Ectodermal cell (in vitro differentiated cells): Measurements from ENCODE around the gene CMPK1.

ENCODE experiments used
- H3K27ac ChIP-seq: 2 replicates; pipeline ENCODE4 v1.7.0; 2013; ENCODE audit warnings: mild to moderate bottlenecking, low read depth, low read length; ENCODE audit not compliant: insufficient read depth, poor library complexity, severe bottlenecking
- H3K27me3 ChIP-seq: 2 replicates; pipeline ENCODE4 v1.7.0; 2013; ENCODE audit warnings: mild to moderate bottlenecking, low read length; ENCODE audit not compliant: insufficient read depth, control insufficient read depth, poor library complexity, severe bottlenecking
- H3K36me3 ChIP-seq: one replicate; pipeline ENCODE4 v1.7.0; 2013; ENCODE audit warnings: low read length; ENCODE audit not compliant: control insufficient read depth, insufficient read depth
- H3K4me1 ChIP-seq: one replicate; pipeline ENCODE4 v1.7.0; 2013; ENCODE audit warnings: low read length; ENCODE audit not compliant: control insufficient read depth, insufficient read depth
- H3K4me3 ChIP-seq: 2 replicates; pipeline ENCODE4 v1.7.0; 2013; ENCODE audit warnings: low read depth, low read length, control low read depth; ENCODE audit not compliant: insufficient read depth
- H3K9me3 ChIP-seq: 2 replicates; pipeline ENCODE4 v1.7.0; 2013; ENCODE audit warnings: mild to moderate bottlenecking, low read length, moderate library complexity; ENCODE audit not compliant: control insufficient read depth
- WGBS, 2 experiments: methylation state at CpG; one replicate each; pipeline ENCODE4 v1.1.7; 2013; ENCODE audit warnings: missing lambda C conversion rate in 2 of 2; 5-methylcytosine and 5-hydroxymethylcytosine counted together

The CMPK1 gene

DNA sequence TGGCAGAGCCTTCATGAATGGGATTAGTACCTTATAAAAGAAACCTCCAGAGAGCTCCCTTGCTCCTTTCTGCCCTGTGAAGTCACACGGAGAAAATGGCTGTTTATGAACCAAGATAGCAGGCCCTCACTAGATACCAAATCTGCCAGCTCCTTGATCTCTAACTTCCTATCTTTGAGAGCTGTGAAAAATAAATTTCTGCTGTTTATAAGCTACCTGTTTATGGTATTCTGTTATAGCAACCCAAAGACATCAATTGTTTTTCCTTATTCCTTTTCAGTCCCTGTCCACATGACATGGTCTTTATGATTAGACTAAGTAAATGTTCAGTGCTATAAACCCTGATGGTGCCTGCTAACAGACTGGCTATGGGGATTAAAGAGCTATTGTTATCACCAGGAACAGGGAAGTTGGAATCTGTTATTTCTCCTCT, 10.0 kb upstream of the CMPK1 start:
- Histone ChIP-seq H3K4me1 (no peaks in the 10 kb centered on the region), H3K4me3 (no peak overlapping the region), H3K36me3 (no peaks in the 10 kb centered on the region), H3K27ac (no peak overlapping the region), H3K27me3 (no peaks in the 10 kb centered on the region), H3K9me3 (no peaks in the 10 kb centered on the region)
- 36 to 62% methylated on average over 1 of the region's 1 CpG for WGBS, 2 experiments

DNA sequence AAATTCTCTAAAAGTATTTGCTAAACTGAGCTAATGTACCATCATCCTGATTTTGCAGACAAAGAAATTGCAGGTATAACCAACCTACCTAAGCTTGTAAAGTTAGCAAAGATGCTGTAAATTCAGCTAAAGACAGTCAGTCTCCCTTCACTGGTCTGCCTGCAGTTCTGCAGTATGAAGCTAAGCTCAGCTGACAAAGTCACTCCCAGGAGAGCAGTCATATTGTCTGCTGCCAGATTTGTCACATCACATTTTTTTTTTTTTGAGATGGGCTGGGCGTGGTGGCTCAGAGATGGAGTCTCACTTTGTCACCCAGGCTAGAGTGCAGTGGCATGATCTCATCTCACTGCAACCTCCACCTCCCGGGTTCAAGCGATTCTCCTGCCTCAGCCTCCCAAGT, 8.9 kb upstream of the CMPK1 start:
- no peak overlapping the region for H3K27ac ChIP-seq
- no peaks in the 10 kb centered on the region for H3K4me1 ChIP-seq
- no peaks in the 10 kb centered on the region for H3K9me3 ChIP-seq
- no peaks in the 10 kb centered on the region for H3K27me3 ChIP-seq
- no peaks in the 10 kb centered on the region for H3K36me3 ChIP-seq
- WGBS, 2 experiments: 90 to 97% methylated on average over 3 of the region's 3 CpGs
- H3K4me3 ChIP-seq: no peak overlapping the region

GRCh38 chr1:47325528-47325927, 8.1 kb upstream of the CMPK1 start:
- no peak overlapping the region for H3K27ac ChIP-seq
- no peaks in the 10 kb centered on the region for H3K36me3 ChIP-seq
- H3K27me3 ChIP-seq: no peaks in the 10 kb centered on the region
- no peaks in the 10 kb centered on the region for H3K9me3 ChIP-seq
- H3K4me1 ChIP-seq: no peaks in the 10 kb centered on the region
- 84 to 87% methylated on average over 2 of the region's 2 CpGs for WGBS, 2 experiments
- no peak overlapping the region for H3K4me3 ChIP-seq

DNA sequence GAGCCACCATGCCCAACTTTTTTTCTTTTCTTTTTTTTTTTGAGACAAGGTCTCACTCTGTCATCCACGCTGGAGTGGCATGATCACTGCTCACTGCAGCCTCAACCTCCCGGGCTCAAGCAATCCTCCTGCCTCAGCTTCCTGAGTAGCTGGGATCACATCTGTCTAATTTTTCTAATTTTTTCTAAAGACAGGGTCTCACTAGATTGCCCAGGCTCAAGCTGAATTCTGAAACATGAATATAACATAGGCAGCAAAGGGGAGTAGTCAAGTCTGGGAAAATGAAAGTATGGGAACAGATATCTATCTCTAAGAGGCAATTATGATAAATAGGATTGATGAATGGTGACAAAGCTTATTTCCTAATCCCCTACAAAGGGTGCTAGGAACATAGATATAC, 7.3 kb upstream of the CMPK1 start:
- H3K36me3 ChIP-seq: no peaks in the 10 kb centered on the region
- H3K9me3 ChIP-seq: no peaks in the 10 kb centered on the region
- H3K27ac ChIP-seq: no peak overlapping the region
- 64 to 72% methylated on average over 2 of the region's 2 CpGs for WGBS, 2 experiments
- no peaks in the 10 kb centered on the region for H3K27me3 ChIP-seq
- no peaks in the 10 kb centered on the region for H3K4me1 ChIP-seq
- no peak overlapping the region for H3K4me3 ChIP-seq

- Histone ChIP-seq H3K27ac (no peak overlapping the region), H3K27me3 (no peaks in the 10 kb centered on the region), H3K4me1 (peaks cover 8% of the 10 kb centered on the region), H3K9me3 (no peaks in the 10 kb centered on the region), H3K4me3 (no peak overlapping the region), H3K36me3 (no peaks in the 10 kb centered on the region)
- 90 to 100% methylated on average over 2 to 3 of the region's 3 CpGs for WGBS, 2 experiments
Observed at GRCh38 chr1:47328992-47329391, 4.6 kb upstream of the CMPK1 start.

- Histone ChIP-seq H3K27me3 (no peaks in the 10 kb centered on the region), H3K36me3 (no peaks in the 10 kb centered on the region), H3K4me3 (no peak overlapping the region), H3K4me1 (peaks cover 14% of the 10 kb centered on the region), H3K27ac (no peak overlapping the region), H3K9me3 (no peaks in the 10 kb centered on the region)
- WGBS, 2 experiments: 94 to 100% methylated on average over 1 of the region's 1 CpG
Observed at GRCh38 chr1:47330212-47330611, 3.4 kb upstream of the CMPK1 start.

DNA sequence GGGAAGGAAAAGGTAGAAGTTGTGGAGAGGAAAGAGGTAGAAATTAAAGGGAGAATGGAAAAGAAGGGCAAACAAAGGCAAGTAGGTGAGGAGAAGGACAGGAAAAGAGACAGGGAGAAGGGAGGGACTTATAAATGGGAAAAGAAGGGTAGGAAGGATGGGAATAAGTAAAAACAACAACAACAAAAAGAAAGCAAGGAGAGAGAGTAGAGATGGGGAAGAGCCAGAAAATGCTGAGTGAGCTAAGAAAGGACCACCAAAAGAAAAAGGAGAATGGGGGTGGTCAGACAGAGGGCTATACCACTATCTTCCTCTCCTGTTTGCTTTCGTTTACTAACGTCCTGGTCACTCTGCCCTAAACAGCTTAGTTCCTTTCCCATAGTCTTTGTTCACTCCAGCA, 1.7 kb upstream of the CMPK1 start:
- no peaks in the 10 kb centered on the region for H3K36me3 ChIP-seq
- no peak overlapping the region for H3K4me3 ChIP-seq
- H3K27me3 ChIP-seq: no peaks in the 10 kb centered on the region
- 87 to 91% methylated on average over 2 of the region's 2 CpGs for WGBS, 2 experiments
- H3K4me1 ChIP-seq: peaks cover 14% of the 10 kb centered on the region
- H3K9me3 ChIP-seq: no peaks in the 10 kb centered on the region
- no peak overlapping the region for H3K27ac ChIP-seq

DNA sequence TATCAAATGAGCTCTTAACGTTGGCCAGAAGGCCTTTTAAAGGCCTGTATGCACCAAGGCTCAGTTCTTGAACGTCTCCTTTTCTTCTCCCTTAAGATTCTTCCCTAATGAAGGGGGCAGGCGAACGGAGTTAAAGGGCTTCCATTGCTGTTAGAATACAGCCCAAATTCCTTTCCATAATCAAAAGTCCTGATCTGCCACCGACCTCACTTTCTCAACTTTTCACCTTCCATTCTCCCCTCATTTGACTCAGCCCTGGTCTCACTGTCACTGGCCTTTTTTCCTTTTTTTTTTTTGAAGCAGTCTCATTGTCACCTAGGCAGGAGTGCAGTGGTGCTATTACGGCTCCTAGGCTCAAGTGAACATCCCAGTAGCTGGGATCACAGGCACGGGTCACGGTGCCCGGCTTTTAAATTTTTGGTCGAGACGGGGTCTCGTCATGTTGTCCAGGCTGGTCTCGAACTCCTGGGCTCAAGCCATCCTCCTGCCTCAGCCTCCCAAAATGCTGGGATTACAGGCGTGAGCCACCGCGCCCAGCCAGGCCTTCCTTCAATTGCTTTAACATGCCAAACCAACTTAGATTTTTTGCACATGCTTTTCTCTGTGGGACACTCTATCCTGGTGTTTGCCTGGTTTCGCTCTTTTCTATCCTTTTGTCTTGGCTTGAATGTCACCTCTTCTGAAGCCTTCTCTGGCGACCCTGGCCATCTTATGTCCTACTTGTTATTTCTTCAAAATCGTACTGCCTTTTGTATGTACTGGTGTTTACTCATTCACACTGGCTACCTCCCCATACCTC, 612 bp upstream of the CMPK1 start:
- Histone ChIP-seq H3K4me1 (peaks cover 14% of the 10 kb centered on the region), H3K4me3 (peak overlapping the region; percentile 57), H3K9me3 (no peaks in the 10 kb centered on the region), H3K27me3 (no peaks in the 10 kb centered on the region), H3K27ac (peak overlapping the region; percentile 93), H3K36me3 (no peaks in the 10 kb centered on the region)
- WGBS, 2 experiments: 59 to 65% methylated on average over 19 of the region's 19 CpGs

DNA sequence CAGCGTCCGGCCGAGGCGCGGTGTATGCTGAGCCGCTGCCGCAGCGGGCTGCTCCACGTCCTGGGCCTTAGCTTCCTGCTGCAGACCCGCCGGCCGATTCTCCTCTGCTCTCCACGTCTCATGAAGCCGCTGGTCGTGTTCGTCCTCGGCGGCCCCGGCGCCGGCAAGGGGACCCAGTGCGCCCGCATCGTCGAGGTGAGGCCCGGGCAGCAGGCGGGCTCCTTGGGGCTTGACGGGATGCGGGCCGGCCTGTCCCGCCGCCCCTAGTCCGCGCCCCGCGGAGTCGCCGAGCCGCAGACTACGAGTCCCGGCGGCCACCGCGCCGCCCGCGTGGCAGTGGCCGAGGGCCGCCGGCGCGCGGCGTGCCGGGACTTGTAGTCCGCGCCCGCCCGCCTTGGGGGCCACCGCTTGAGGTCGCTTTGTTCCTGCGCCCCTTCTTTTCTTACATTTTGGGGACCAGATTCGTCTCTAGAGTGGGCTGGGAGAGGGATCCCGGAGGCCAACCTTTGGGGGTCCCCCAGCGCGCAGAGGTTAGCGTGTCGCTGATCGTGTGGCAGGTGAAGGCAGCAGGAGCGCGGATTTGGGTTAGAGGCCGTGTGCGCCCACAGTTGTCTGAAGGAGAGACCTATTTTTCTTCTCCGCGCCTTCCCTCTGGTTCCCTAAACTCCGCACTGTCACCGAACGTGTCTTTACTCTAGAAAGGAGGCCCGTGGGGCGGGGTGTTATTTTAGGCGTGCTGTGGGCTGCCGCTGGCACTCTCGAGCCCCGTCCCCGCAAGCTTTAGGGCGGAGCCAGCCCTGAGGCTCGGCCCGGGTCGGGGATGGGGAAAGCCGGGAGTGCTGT, 553 bp downstream of the CMPK1 start:
- Histone ChIP-seq H3K4me1 (peaks cover 14% of the 10 kb centered on the region), H3K27me3 (no peaks in the 10 kb centered on the region), H3K9me3 (no peaks in the 10 kb centered on the region), H3K27ac (peak overlapping the region; percentile 62), H3K4me3 (peak overlapping the region; percentile 57), H3K36me3 (no peaks in the 10 kb centered on the region)
- 0% methylated on average over 90 of the region's 90 CpGs for WGBS, 2 experiments

DNA sequence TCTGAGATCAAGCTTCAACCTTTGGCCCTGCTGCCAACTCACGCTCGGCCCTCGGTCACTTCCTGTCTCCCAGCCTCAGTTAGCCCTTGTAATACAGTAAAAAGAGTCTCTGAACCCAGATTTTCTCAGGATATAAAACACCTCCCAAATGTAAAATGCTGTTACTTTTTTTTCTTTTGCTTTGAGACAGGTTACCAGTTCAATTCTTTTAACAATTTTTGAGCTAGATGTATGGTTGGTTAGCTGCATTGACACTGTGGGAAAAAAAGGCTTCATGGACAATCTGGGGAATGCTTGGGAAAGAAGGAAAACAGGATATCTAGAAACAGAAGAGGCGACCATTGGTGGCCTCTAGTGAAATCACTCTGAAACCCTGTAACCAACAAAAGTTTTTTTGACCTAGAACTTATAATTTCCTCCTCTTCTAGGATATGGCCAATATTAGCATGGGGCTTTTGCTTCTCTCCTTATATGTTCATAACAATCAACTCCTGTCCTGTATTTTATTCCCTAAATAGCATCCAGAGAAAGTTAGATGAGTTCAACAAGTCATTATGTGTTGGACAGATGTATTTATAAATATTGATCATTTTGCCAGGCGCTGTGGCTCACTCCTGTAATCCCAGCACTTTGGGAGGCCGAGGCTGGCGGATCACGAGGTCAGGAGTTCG, 1.3 kb downstream of the CMPK1 start:
- H3K36me3 ChIP-seq: no peaks in the 10 kb centered on the region
- H3K27ac ChIP-seq: peak overlapping the region; percentile 62
- H3K27me3 ChIP-seq: no peaks in the 10 kb centered on the region
- peaks cover 14% of the 10 kb centered on the region for H3K4me1 ChIP-seq
- WGBS, 2 experiments: 54 to 60% methylated on average over 9 of the region's 9 CpGs
- H3K9me3 ChIP-seq: no peaks in the 10 kb centered on the region
- H3K4me3 ChIP-seq: peak overlapping the region; percentile 57
